HUDEP-2 (cell line): Measurements from ENCODE around the gene ATAD1.
"Not testable (repeated sequence)": the region's sequence is repeated elsewhere in the genome, so short reads cannot be mapped to it uniquely, and the experiment has no call there.

Experiments used
- DNase-seq, 76 experiments: peaks; one replicate each; lab custom pipeline; 2025; ENCODE audit not compliant: unreplicated experiment in 76 of 76; lab: John Stamatoyannopoulos, UW

Gene ATAD1

DNA sequence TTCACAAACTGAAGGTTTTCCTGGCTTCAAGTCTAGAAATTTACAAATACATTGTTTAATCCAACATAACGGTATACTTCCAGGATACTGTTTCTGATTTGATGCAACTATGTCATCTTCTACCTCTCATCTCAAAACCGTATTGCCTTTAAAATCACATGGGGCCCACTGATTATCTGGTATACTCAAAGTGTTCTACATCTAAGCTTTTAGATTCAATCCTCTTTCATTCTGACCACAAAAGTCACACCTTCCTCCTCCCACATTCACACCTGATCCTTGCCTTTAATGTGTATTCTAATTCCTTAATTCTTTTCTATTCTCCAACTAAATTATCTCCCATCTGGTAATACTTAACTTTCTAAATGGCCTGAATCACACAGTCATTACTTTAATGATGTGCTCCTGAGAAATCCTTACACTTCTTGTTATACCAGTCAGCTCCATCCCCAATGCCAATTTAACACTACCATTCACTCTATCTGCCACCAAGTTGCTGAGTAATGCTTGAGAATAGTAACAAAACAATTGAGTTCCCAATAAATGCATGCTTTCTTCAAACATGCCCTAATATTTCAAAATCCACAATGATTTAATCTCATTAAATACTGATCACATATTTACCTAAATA, 13.0 kb downstream of the ATAD1 start:
- DNase-seq, result no peak

DNA sequence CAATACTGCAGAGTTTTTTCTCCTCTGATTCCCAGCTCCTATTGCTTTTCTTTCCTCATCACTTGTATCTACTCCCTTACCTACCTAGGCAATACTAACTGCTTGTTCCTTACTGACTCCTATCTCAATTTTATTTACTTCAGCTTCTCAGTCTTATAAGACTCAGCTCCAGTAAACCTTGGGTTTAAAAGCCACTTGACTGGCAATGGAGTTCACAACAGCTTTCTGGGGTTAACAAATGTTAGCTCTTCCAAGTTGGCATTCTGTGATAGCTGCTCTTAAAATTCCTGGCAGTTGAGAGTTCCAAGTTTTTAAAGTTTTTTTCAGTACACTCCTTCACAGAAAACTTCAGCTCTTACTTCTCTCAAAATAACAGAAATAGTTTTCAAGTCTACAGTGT, 14.2 kb downstream of the ATAD1 start:
- DNase-seq, result no peak

GRCh38 chr10:87803328-87803727, 14.7 kb downstream of the ATAD1 start:
- DNase-seq, result no peak

GRCh38 chr10:87801813-87802435, 16.1 kb downstream of the ATAD1 start:
- not testable (repeated sequence) for DNase-seq

DNA sequence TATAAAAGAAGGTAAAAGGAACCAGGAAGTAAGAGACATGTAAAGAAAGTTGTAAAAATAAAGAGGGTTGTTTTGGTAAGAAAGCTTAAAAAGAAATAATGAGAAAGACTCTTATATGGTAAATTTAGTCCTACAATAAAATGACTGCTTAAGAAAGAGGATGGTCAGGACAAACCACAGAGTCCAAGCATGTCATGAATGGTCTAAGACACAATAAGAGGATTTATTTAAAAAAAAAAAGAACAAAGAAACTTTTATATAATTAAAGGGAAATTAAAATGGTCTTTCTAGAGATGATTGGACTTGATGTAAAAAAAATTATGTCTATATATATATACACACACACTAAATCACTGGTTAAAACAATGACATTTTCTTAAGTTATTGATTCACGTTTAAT, 18.2 kb downstream of the ATAD1 start:
- DNase-seq, result no peak

GRCh38 chr10:87798082-87798481, 19.9 kb downstream of the ATAD1 start:
- DNase-seq, result no peak

- no peak for DNase-seq
These were observed 23.7 kb downstream of the ATAD1 start for GRCh38 chr10:87794285-87794684.

DNA sequence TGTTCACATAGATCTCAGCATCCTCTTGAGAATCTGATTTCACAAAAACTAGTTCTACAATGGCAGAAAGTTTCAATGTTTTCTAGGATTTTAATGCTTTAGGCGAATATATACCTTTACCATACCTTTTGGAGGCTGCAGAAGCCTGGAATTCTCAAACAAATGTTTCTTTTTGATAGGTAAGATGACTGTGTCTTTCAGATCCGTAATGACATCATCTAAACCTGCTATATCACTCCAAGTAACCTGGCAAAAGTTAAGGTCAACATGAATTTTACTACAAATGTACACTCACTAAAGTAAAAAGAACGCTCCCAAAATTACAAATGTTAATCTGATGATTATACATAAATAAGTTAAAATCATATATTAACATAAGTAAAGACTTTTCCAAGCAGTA, 27.8 kb downstream of the ATAD1 start:
- no peak for DNase-seq

GRCh38 chr10:87786421-87786820, 31.6 kb downstream of the ATAD1 start:
- DNase-seq, result no peak

DNA sequence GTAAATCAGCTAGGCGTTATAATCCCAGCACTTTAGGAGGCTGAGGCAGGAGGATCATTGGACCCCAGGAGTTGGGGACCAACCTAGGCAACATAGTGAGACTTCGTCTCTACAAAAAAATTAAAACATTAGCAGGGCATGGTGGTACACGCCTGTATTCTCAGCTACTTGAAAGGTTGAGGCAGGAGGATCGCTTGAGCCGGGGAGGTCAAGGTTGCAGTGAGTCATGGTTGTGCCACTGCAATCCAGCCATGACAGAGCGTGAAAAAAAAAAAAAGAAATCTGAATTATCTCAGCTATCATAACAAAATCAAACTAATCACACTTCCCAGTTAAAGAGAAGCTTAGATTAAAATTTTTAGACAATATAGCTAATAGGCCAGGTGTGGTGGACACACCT, 35.3 kb downstream of the ATAD1 start:
- DNase-seq, result no peak

GRCh38 chr10:87781545-87781944, 36.5 kb downstream of the ATAD1 start:
- no peak for DNase-seq

GRCh38 chr10:87776328-87776727, 41.7 kb downstream of the ATAD1 start:
- DNase-seq, result no peak

DNA sequence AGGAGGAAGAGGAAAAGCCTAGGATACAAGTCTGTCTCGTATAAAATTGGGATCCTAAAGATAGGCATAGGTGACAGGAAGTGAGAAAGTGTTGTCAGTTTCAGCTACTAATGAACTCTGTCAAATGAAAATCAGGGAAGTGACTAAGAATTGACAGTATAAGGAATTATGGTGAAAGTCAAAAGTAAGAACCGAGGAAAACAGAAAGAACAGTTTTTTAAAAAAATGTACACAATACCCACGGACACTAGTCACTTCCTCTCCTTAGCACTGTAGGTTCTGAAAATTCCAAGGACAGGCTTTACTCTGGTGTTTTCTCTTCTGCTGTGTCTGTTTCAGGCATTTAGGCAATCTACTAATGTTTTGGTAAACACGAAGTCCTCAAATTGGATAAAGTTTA, 42.3 kb downstream of the ATAD1 start:
- no peak for DNase-seq

- peak in 7 of 76 experiments; percentile 6 to 36 (median 16) for DNase-seq
These were observed 46.0 kb downstream of the ATAD1 start for GRCh38 chr10:87771871-87772500.

GRCh38 chr10:87767253-87767652, 50.8 kb downstream of the ATAD1 start:
- DNase-seq, result no peak

DNA sequence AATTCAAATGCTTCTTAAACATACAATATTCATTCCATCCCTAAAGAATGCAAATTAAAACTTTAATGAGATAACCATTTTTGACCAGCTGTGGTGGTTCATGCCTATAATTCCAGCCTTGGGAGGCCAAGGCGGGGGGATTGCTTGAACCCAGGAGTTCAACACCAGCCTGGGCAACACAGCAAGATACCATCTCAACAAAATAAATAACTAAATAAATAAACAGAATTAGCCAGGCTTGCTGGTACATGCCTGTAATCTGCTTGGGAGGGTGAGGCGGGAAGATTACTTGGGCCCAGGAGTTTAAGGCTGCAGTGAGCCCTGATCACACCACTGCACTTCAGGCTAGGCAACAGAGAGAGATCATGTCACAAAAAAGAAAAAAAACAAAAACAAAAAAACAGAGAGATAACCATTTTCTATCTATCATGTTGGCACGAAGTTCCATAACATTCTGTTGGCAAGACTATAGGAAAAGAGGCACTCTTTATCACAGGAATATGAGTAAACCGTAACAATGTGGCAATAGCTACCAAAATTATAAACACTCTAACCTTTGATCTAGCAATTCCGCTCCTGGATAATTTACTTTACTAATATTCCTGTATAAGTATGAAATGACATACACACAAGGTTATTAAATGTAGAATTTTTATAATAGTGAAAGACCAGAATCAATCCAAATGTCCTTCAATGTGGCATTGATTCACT, 52.2 kb downstream of the ATAD1 start:
- no peak for DNase-seq

DNA sequence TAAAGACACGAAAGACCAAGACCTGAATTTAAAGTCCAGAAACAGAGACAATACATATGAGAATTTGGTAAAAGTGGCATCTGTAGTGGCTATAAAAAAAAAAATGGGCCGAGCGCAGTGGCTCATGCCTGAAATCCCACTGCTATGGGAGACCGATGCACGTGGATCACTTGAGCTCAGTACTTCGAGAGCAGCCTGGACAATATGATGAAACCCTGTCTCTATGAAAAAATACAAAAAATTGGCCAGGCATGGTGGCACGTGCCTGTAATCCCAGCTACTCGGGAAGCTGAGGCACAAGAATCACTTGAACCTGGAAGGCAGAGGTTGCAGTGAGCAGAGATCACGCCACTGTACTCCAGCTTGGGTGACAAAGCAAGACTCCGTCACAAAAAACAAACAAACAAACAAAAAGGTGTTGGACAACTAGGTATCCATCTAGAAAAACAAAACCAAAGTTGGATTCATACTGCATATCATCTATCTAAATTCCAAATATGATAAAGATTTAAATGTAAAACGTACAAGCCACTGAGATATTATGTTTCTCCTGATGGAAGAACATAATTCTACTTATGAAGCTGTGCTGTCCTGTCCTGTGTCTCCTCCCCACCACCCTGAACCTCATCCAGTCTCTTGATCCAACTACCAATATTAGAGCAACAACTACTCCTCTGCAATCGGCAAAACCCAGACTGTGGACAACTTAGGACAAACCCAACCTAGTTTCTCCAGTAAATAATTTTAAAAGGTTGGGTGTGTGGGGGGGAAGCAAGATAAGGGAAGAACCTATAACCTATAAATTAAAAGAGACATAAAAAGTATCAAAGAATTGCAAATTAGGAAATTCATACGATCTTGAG, 53.7 kb downstream of the ATAD1 start:
- no peak for DNase-seq

GRCh38 chr10:87763086-87763861, 54.8 kb downstream of the ATAD1 start:
- peak in 1 of 76 experiments; percentile 17 for DNase-seq

- peak in 3 of 76 experiments; percentile 4 to 10 (median 5) for DNase-seq
These were observed 56.1 kb downstream of the ATAD1 start for GRCh38 chr10:87761892-87762291.

GRCh38 chr10:87761153-87761552, 56.9 kb downstream of the ATAD1 start:
- DNase-seq, result no peak
